Cardiac muscle cell (in vitro differentiated cells and primary cell): ENCODE results near the gene WDR48. TPM values are rescaled to one million over a fixed set of nuclear protein-coding genes. Genes with fewer than 3 reads are reported as not detected.
"Not testable (repeated sequence)": the region's sequence is repeated elsewhere in the genome, so short reads cannot be mapped to it uniquely, and the experiment has no call there.

Experiments used
- DNase-seq, 2 donors: peaks; one replicate each; pipeline versions ENCODE4 v3.0.0 to v3.0.0-alpha.2; 2010 to 2017; ENCODE audit warnings: low read depth in 1 of 2, low spot score in 1 of 2
- H3K27ac ChIP-seq: fragments of 200-600 bp; sonication (generic); 2 replicates; pipeline ENCODE4 v1.5.1; 2016
- H3K27me3 ChIP-seq: fragments of 200-600 bp; sonication (generic); 2 replicates; pipeline ENCODE4 v1.6.0; 2016; ENCODE audit warnings: control low read depth
- H3K36me3 ChIP-seq: fragments of 200-600 bp; sonication (generic); 2 replicates; pipeline ENCODE4 v1.5.1; 2016; ENCODE audit warnings: control low read depth
- H3K4me1 ChIP-seq: fragments of 200-600 bp; sonication (generic); 2 replicates; pipeline ENCODE4 v1.8.1; 2017; ENCODE audit warnings: low read depth, mild to moderate bottlenecking, mixed run types
- H3K4me3 ChIP-seq: fragments of 200-600 bp; sonication (generic); 2 replicates; pipeline ENCODE4 v1.5.1; 2016; ENCODE audit warnings: mild to moderate bottlenecking
- H3K9me3 ChIP-seq: fragments of 200-600 bp; sonication (generic); 2 replicates; pipeline ENCODE4 v1.5.1; 2017; ENCODE audit warnings: low read depth, mild to moderate bottlenecking, control low read depth
- CTCF ChIP-seq: IDR thresholded peaks from 2 replicates; pipeline ENCODE4 v1.5.1; 2012; ENCODE audit warnings: low read depth, mild to moderate bottlenecking, low read length
- polyA plus RNA-seq: library from polyadenylated mRNA; unstranded; fragments of >200 nt; fragmentation: Nextera tagmentation; extraction: Ambion mirVana; gene quantifications from 2 replicates; pipeline ENCODE4 v1.2.1, GENCODE V29; 2016
- total RNA-seq: library from RNA; depleted of rRNA; stranded (reverse); fragments of >200 nt; gene quantifications from 2 replicates; pipeline ENCODE4 v1.2.3, GENCODE V29; 2016

The WDR48 gene
- total and polyA plus RNA-seq, 2 experiments from 2014 or later: 31.5 to 43.2 TPM

DNA sequence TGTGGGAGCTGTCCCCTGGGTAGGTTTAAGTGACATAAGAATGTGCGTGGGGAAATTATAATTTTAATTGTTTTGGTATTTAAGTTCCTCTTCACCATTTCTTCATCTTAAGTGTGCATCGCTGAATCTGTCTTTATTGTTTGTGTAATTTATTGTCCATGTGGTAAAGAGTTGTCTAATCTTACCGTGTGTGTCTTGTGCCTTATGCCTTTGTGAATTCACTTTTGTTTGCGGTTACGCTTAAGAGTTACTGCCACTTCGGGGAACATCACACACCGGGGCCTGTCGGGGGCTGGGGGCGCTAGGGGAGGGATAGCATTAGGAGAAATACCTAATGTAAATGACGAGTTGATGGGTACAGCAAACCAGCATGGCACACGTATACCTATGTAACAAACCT is 767 bp downstream of the WDR48 start:
- Histone ChIP-seq H3K9me3 (no peaks in the 10 kb centered on the region), H3K36me3 (no peaks in the 10 kb centered on the region), H3K27ac (peak overlapping the region; percentile 99), H3K4me1 (peaks cover 5% of the 10 kb centered on the region), H3K4me3 (peak overlapping the region; percentile 91), H3K27me3 (no peaks in the 10 kb centered on the region)
- no peak for TF ChIP-seq CTCF
- no peak for DNase-seq

GRCh38 chr3:39053696-39054095 is 1.9 kb downstream of the WDR48 start:
- H3K36me3 ChIP-seq: no peaks in the 10 kb centered on the region
- DNase-seq: no peak
- peaks cover 5% of the 10 kb centered on the region for H3K4me1 ChIP-seq
- H3K27me3 ChIP-seq: no peaks in the 10 kb centered on the region
- no peak overlapping the region for H3K27ac ChIP-seq
- no peaks in the 10 kb centered on the region for H3K9me3 ChIP-seq
- no peak for TF ChIP-seq CTCF
- no peak overlapping the region for H3K4me3 ChIP-seq

DNA sequence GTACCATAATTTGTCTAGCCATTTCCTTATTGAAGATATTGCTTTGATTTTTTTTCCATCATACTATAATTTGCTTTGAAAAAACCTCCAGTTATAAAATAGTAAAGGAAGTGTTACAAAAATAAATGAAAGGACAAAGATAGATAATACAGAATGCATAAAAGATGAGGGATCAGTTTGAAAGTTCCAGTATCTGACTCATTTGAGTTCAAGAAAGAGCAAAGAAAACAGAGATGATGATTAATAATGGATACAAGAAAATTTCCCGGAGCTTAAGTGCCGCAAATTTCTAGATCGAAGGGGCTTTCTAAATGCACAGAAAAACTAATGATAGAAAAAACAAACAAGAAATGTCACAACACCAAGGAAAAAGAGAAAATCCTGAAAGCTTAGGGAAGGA is 4.3 kb downstream of the WDR48 start:
- Histone ChIP-seq H3K9me3 (no peaks in the 10 kb centered on the region), H3K4me3 (no peak overlapping the region), H3K27me3 (no peaks in the 10 kb centered on the region), H3K4me1 (peaks cover 5% of the 10 kb centered on the region), H3K36me3 (no peaks in the 10 kb centered on the region), H3K27ac (no peak overlapping the region)
- TF ChIP-seq CTCF: no peak
- DNase-seq: no peak

GRCh38 chr3:39061228-39061627 is 9.4 kb downstream of the WDR48 start:
- not testable (repeated sequence) for H3K9me3 ChIP-seq, H3K4me3 ChIP-seq, H3K27ac ChIP-seq, H3K36me3 ChIP-seq, DNase-seq, H3K4me1 ChIP-seq, H3K27me3 ChIP-seq

GRCh38 chr3:39062180-39062579 is 10.4 kb downstream of the WDR48 start:
- no peaks in the 10 kb centered on the region for H3K9me3 ChIP-seq
- DNase-seq: no peak
- peaks cover 9% of the 10 kb centered on the region for H3K36me3 ChIP-seq
- H3K27me3 ChIP-seq: no peaks in the 10 kb centered on the region
- no peak for TF ChIP-seq CTCF
- H3K4me1 ChIP-seq: no peaks in the 10 kb centered on the region
- no peak overlapping the region for H3K27ac ChIP-seq
- H3K4me3 ChIP-seq: no peak overlapping the region

- no peaks in the 10 kb centered on the region for H3K9me3 ChIP-seq
- no peak for DNase-seq
- no peak for TF ChIP-seq CTCF
- peaks cover 16% of the 10 kb centered on the region for H3K36me3 ChIP-seq
- no peak overlapping the region for H3K4me3 ChIP-seq
- H3K27ac ChIP-seq: no peak overlapping the region
- no peaks in the 10 kb centered on the region for H3K4me1 ChIP-seq
- no peaks in the 10 kb centered on the region for H3K27me3 ChIP-seq
Observed at GRCh38 chr3:39063143-39063542, 11.3 kb downstream of the WDR48 start.
